ENCODE results near the gene AP2B1. TPM values are rescaled to one million over a fixed set of nuclear protein-coding genes. Genes with fewer than 3 reads are reported as not detected.

The AP2B1 gene
- polyA plus RNA-seq, 1 of the 3 experiments (the other 2 are of a cell fraction) = 97.8 TPM

GRCh38 chr17:35726127-35726952 is 139.2 kb downstream of the AP2B1 start:
- H3F3A ChIP-seq (replicated peaks; ENCODE audit: insufficient read depth) = peaks cover 15% of the 10 kb centered on the region
- no peak overlapping the region for H2AFZ ChIP-seq (ENCODE audit: low read depth)
- H3K9me2 ChIP-seq = no peaks in the 10 kb centered on the region
- H3K27me3 ChIP-seq (ENCODE audit: insufficient read depth) = no peaks in the 10 kb centered on the region
- peaks cover 18 to 23% of the 10 kb centered on the region in 2 experiments; a peak in 3 of 4 replicates for H3K4me1 ChIP-seq (ENCODE audit: control insufficient read depth in 1 of 2, insufficient read depth in 2 of 2, low read depth in 1 of 2, low read length in 1 of 2)
- no peaks in the 10 kb centered on the region for H3K9me3 ChIP-seq
- WGBS (ENCODE audit: low lambda C conversion rate) = 38% methylated on average over 6 of the region's 6 CpGs
- no peaks in the 10 kb centered on the region for H3K79me2 ChIP-seq (ENCODE audit: insufficient read depth)
- no peak overlapping the region for H3K9ac ChIP-seq
- H4K20me1 ChIP-seq (ENCODE audit: insufficient read depth) = peaks cover 7% of the 10 kb centered on the region
- peak overlapping the region; percentile 66 for H3K4me2 ChIP-seq
- TF ChIP-seq POLR2AphosphoS5 (IDR thresholded peaks at IDR 0.05; ENCODE audit: low read depth, low read length) (no peak), EP300 (IDR thresholded peaks at IDR 0.05; ENCODE audit: borderline replicate concordance in 1 of 2, low read depth in 1 of 2, low read length in 1 of 2) (peak; percentile 8 to 11; a peak in 2 of 4 replicates), NFIC (IDR thresholded peaks at IDR 0.05; ENCODE audit: borderline replicate concordance) (peak; percentile 90), ZBTB33 (IDR thresholded peaks at IDR 0.05; ENCODE audit: borderline replicate concordance, low read depth) (no peak), SMC3 (IDR thresholded peaks at IDR 0.05; ENCODE audit: low read depth, low read length) (no peak), PBX3 (IDR thresholded peaks at IDR 0.05) (peak; percentile 44; the same call in 1 of the 2 replicates), MXI1 (IDR thresholded peaks at IDR 0.05; ENCODE audit: low read depth, low read length) (0 out of 2 replicates have a peak, but pooled peaks have one; percentile 21), TCF12 (IDR thresholded peaks at IDR 0.05) (peak; percentile 52; the same call in 1 of the 2 replicates), RXRA (IDR thresholded peaks at IDR 0.05; ENCODE audit: borderline replicate concordance, low read depth) (0 out of 2 replicates have a peak, but pooled peaks have one; percentile 14)
- peak overlapping the region; percentile 67 to 83 for H3K27ac ChIP-seq (ENCODE audit: low read depth in 2 of 2, low read length in 1 of 2)
- H3K4me3 ChIP-seq (ENCODE audit: low read depth in 2 of 2, low read length in 1 of 2) = no peak overlapping the region
- CTCF ChIA-PET = interaction anchor here (0.6 to 3.2 kb wide), 4 partner anchors 21 to 113 kb away, joined by 3 to 16 read pairs (median 4); no protein-coding TSS in a partner anchor
- POLR2A ChIA-PET = no interaction called here
- H3K36me3 ChIP-seq (replicated peaks in 1 of 2; ENCODE audit: control insufficient read depth in 1 of 2, insufficient read depth in 2 of 2, low read length in 1 of 2) = peaks cover 25 to 44% of the 10 kb centered on the region in 2 experiments
- no peak for DNase-seq

GRCh38 chr17:35726953-35727460 is 139.9 kb downstream of the AP2B1 start:
- Histone ChIP-seq H3K27me3 (ENCODE audit: insufficient read depth) (no peaks in the 10 kb centered on the region), H3K36me3 (replicated peaks in 1 of 2; ENCODE audit: control insufficient read depth in 1 of 2, insufficient read depth in 2 of 2, low read length in 1 of 2) (peaks cover 22 to 42% of the 10 kb centered on the region in 2 experiments), H3K4me1 (ENCODE audit: control insufficient read depth in 1 of 2, insufficient read depth in 2 of 2, low read depth in 1 of 2, low read length in 1 of 2) (peaks cover 18 to 23% of the 10 kb centered on the region in 2 experiments; a peak in 3 of 4 replicates), H3K4me3 (ENCODE audit: low read depth in 2 of 2, low read length in 1 of 2) (no peak overlapping the region), H4K20me1 (ENCODE audit: insufficient read depth) (peaks cover 7% of the 10 kb centered on the region), H3F3A (replicated peaks; ENCODE audit: insufficient read depth) (peaks cover 15% of the 10 kb centered on the region), H3K9me3 (no peaks in the 10 kb centered on the region), H3K4me2 (peak overlapping the region; percentile 66), H3K79me2 (ENCODE audit: insufficient read depth) (no peaks in the 10 kb centered on the region), H3K9me2 (no peaks in the 10 kb centered on the region), H2AFZ (ENCODE audit: low read depth) (no peak overlapping the region), H3K27ac (ENCODE audit: low read depth in 2 of 2, low read length in 1 of 2) (peak overlapping the region; percentile 67 to 83), H3K9ac (no peak overlapping the region)
- ChIA-PET POLR2A (interaction anchor here (0.8 kb wide), 1 partner anchor 22 kb away, joined by 3 read pairs; no protein-coding TSS in a partner anchor), CTCF (interaction anchor here (0.6 to 3.2 kb wide), 4 partner anchors 17 to 114 kb away, joined by 3 to 16 read pairs (median 4); no protein-coding TSS in a partner anchor)
- TF ChIP-seq TEAD4 (IDR thresholded peaks at IDR 0.05; ENCODE audit: borderline replicate concordance, insufficient read depth) (no peak), USF2 (IDR thresholded peaks at IDR 0.05; ENCODE audit: borderline replicate concordance, low read depth, low read length) (no peak), FOXM1 (IDR thresholded peaks at IDR 0.05; ENCODE audit: low read depth) (no peak), RCOR1 (IDR thresholded peaks at IDR 0.05; ENCODE audit: low read length) (no peak), TAF1 (IDR thresholded peaks at IDR 0.05; ENCODE audit: borderline replicate concordance, low read depth, low read length) (no peak), RXRA (IDR thresholded peaks at IDR 0.05; ENCODE audit: borderline replicate concordance, low read depth) (no peak), NFIC (IDR thresholded peaks at IDR 0.05; ENCODE audit: borderline replicate concordance) (no peak), TCF12 (IDR thresholded peaks at IDR 0.05) (no peak), ZBTB33 (IDR thresholded peaks at IDR 0.05; ENCODE audit: borderline replicate concordance, low read depth) (no peak), CTCF (IDR thresholded peaks at IDR 0.05) (no peak)
- WGBS (ENCODE audit: low lambda C conversion rate) = 92% methylated on average over 5 of the region's 5 CpGs
- DNase-seq = no peak
